ENCODE data around the gene ASCL3. TPM values are rescaled to one million over a fixed set of nuclear protein-coding genes. Genes with fewer than 3 reads are reported as not detected.
A peak's percentile ranks its signal among the peaks of the same experiment; 100 is the strongest.
"Not testable (repeated sequence)": the region's sequence is repeated elsewhere in the genome, so short reads cannot be mapped to it uniquely, and the experiment has no call there.

The ASCL3 gene, protein sequence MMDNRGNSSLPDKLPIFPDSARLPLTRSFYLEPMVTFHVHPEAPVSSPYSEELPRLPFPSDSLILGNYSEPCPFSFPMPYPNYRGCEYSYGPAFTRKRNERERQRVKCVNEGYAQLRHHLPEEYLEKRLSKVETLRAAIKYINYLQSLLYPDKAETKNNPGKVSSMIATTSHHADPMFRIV
- not detected for total RNA-seq

- no peaks in the 10 kb centered on the region for H3K9me3 ChIP-seq
- ATAC-seq (ENCODE audit: insufficient number of reproducible peaks, low FRiP score, low read depth) (no peak), DNase-seq (ENCODE audit: low spot score) (no peak)
- H3K27ac ChIP-seq: no peak within 1 kb of the TSS
- H3K27me3 ChIP-seq (replicated peaks; ENCODE audit: insufficient read depth): no peaks in the 10 kb centered on the region
- peaks cover 6% of the 10 kb centered on the region for H3K36me3 ChIP-seq
- TF ChIP-seq CTCF (IDR thresholded peaks at IDR 0.05): no peak
- no peak within 1 kb of the TSS for H3K4me3 ChIP-seq
- H3K4me1 ChIP-seq (ENCODE audit: control insufficient read depth in 1 of 2, low read depth in 2 of 2): no peaks in the 10 kb centered on the region
Measured at GRCh38 chr11:8942518-8943066, at the start of gene ASCL3. Gene ASCL3 (minus strand): TSS chr11:8943016. CDS start chr11:8938161, 4,855 bp downstream.

- peaks cover 0 to 6% of the 10 kb centered on the region in 2 donors for H3K4me1 ChIP-seq (ENCODE audit: control insufficient read depth in 1 of 2, low read depth in 2 of 2)
- H3K4me3 ChIP-seq: no peak overlapping the region
- TF ChIP-seq CTCF (IDR thresholded peaks at IDR 0.05): no peak
- H3K27ac ChIP-seq: no peak overlapping the region
- no peaks in the 10 kb centered on the region for H3K9me3 ChIP-seq
- no peaks in the 10 kb centered on the region for H3K27me3 ChIP-seq (replicated peaks; ENCODE audit: insufficient read depth)
- no peaks in the 10 kb centered on the region for H3K36me3 ChIP-seq
- ATAC-seq (ENCODE audit: insufficient number of reproducible peaks, low FRiP score, low read depth) (peak; percentile 50), DNase-seq (ENCODE audit: low spot score) (no peak)
Measured at GRCh38 chr11:8989453-8989852, 46.6 kb upstream of the ASCL3 start.

- ATAC-seq (ENCODE audit: insufficient number of reproducible peaks, low FRiP score, low read depth): no peak
- H3K4me3 ChIP-seq: no peak overlapping the region
- no peaks in the 10 kb centered on the region for H3K27me3 ChIP-seq (replicated peaks; ENCODE audit: insufficient read depth)
- H3K4me1 ChIP-seq (ENCODE audit: control insufficient read depth in 1 of 2, low read depth in 2 of 2): peaks cover 0 to 6% of the 10 kb centered on the region in 2 donors
- DNase-seq (ENCODE audit: low spot score): no peak
- H3K36me3 ChIP-seq: no peaks in the 10 kb centered on the region
- no peaks in the 10 kb centered on the region for H3K9me3 ChIP-seq
- H3K27ac ChIP-seq: no peak overlapping the region
- TF ChIP-seq CTCF (IDR thresholded peaks at IDR 0.05): no peak
Measured at GRCh38 chr11:8988329-8989234, 45.8 kb upstream of the ASCL3 start.

DNA sequence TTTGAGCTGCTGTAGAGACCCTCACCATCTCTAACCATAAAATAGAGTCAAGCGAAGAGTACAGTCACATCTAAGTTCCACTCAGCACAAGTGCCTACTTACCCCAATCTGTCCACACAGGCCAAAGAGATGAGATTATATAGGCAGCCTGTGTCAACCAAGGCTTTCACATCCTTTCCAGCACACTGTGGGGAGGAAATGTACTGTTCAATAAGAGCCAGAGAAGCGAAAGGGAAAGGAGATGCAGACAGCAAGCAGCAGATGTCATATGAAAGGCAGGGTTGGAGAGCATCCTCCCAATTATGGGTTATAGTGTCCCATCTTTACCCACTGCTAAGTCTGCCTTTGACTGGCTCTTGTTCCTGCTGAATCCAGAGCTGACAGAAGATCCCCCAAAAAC, 44.6 kb upstream of the ASCL3 start:
- no peak for TF ChIP-seq CTCF (IDR thresholded peaks at IDR 0.05)

GRCh38 chr11:8986772-8987171, 44.0 kb upstream of the ASCL3 start:
- H3K4me3 ChIP-seq; H3K27me3 ChIP-seq (replicated peaks; ENCODE audit: insufficient read depth); H3K9me3 ChIP-seq; H3K4me1 ChIP-seq (ENCODE audit: control insufficient read depth in 1 of 2, low read depth in 2 of 2); DNase-seq (ENCODE audit: low spot score); ATAC-seq (ENCODE audit: insufficient number of reproducible peaks, low FRiP score, low read depth); H3K36me3 ChIP-seq; H3K27ac ChIP-seq: not testable (repeated sequence)

More for the DNA sequence above, 44.6 kb upstream of the ASCL3 start:
- Histone ChIP-seq H3K27ac (no peak overlapping the region), H3K4me1 (ENCODE audit: control insufficient read depth in 1 of 2, low read depth in 2 of 2) (peaks cover 0 to 6% of the 10 kb centered on the region in 2 donors), H3K36me3 (no peaks in the 10 kb centered on the region), H3K27me3 (replicated peaks; ENCODE audit: insufficient read depth) (no peaks in the 10 kb centered on the region), H3K9me3 (no peaks in the 10 kb centered on the region), H3K4me3 (no peak overlapping the region)
- no peak for ATAC-seq (ENCODE audit: insufficient number of reproducible peaks, low FRiP score, low read depth)
- no peak for DNase-seq (ENCODE audit: low spot score)

Data from thoracic aorta (tissue), 2 donors.